NCI-H526 (cell line): ENCODE results near the gene STARD13.

ENCODE experiments used
- DNase-seq, 2 experiments: peaks; one replicate each; lab custom pipeline; 2025; lab: John Stamatoyannopoulos, UW

STARD13 gene

DNA sequence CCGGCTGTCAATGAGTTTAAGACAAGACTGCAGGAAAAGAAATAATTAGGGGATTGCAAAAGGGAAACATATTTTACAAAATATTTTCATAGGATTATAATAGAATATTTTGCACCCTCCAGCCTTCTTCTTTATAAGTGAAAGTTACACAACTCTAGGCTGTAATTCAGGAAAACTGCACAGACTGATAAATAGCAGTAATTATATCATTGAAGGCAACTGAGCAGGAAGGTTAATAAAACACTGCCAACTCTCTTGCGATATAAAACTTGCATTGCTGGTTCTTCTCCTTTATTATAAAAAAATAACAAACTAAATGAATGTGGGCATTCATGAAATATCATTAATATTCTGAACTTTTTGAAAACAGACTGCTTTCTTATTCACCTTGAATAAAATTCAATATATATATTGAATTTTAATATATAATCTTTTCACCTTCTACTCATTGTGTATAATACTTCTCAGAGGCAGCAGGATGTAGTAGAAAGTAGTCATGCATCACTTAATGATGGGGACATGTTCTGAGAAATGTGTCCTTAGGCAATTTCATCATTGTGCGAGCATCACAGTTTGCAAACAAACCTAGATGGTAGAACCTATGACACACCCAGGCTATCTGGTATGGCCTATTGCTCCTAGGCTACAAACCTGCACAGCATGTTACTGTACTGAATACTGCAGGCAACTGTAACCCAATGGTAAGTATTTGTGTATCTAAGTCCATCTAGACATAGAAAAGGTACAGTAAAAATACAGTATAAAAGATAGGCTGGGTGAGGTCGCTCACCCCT lies 24.9 kb upstream of the STARD13 start:
- no peak for DNase-seq

DNA sequence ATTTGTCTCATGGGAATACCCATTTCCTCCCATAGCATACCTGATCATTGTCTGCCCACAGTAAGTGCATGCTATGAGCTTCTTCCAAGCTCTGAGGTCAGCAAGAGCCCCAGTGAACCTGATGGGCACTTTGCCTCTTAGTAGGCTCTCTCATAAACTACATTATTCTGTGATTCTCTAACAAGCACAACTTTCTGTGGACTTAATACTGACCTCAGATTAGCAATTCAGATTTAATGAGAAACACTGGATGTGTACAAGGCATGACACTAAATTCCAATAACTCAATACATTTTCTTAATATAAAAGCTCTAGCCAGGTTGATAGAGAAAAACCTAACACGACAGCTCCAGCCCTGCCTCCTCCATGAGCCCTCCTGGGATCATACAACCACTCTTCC lies 23.3 kb upstream of the STARD13 start:
- no peak for DNase-seq

DNA sequence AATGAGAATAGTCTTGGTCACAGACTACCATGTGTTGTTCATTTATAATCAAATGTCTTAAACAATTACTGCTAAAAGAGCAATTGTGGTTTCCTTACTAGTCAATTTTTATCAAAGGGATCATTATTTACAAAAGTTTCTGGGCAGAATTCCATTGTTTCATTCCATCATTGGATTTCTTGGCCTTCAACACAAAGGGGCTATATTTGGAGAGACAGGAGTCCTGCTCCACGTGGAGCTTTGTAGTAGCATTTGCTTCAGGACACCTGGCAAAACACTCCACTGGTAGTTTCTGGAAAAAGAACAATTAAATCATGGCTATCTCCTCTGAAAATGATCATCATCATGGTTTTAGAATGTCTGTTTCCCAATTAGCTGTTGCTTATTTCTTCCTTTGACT lies 22.3 kb upstream of the STARD13 start:
- DNase-seq: no peak

DNA sequence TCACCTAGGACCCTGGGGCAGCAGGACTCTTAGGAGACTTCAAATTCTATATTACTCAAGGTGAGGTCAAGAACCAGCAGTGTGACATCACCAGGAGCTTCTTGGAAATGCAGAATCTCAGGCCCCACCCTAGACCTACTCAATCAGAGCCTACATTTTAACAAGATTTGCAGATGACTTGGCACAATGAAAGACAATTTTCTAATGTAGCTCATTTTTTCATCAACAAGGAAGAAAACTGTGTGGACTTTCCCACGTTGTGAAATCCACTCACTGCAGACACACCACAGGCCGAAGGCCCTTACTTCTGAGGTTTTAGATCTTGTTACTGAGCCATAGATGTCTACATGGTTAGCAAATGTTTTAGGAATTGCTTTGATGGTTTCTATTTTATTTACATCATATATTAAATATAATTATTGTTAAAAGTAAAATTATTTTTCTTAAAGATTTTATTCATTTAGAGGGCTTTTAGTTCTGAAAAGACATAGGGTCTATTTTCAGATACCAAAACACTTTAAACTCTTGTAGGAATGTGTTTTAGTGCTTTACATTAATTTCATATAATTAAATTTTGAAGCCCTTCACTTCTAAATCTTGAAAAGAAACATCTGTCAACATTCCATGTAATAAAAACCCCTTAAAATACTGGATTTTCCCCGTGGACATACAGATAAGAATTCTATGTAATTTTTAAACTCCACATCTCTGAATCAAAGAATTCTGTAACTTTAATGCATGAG lies 18.5 kb upstream of the STARD13 start:
- DNase-seq: no peak

DNA sequence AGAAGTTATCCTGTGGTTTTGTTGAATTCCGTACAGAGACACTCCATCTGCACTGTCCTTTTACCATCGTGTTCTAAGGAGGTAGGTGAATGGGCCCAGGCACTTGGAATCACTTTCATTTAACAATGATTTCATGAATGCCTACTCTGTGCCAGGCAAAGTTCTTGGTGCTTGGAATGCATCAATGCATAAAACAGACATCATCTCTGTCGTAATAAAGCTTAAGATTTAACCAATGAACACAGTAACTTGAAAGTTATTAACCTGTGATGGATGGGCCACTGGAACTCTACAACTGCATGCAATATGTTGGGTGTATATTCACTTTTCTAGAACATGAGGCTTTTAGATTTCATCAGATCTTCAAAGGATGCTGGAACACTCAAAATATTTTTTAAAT lies 14.1 kb upstream of the STARD13 start:
- DNase-seq: no peak

DNA sequence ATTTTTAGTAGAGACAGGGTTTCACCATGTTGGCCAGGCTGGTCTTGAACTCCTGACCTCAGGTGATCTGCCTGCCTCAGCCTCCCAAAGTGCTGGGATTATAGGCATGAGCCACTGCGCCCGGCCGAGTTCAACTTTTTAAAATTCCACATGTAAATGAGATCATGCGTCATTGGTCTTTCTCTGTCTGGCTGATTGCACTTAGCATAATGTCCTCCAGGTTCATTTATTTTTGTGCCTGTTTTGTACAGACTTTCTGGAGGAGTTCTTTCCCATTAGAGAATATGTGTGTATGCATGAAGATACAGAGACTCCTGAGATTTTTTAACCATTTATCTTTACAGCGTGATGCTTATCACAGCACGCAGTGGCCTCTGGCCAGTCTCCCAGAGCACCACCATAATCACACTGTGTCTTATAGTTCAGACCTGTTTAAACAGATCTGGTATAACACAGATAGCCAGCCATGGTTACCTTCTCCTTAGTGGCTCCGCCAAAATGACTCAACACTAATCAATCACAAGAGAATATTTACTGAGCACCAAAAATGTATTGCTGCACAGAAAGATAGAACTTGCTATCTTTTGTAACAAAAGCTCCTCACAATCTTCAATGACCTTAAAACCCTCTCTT lies 11.4 kb upstream of the STARD13 start:
- DNase-seq: no peak

DNA sequence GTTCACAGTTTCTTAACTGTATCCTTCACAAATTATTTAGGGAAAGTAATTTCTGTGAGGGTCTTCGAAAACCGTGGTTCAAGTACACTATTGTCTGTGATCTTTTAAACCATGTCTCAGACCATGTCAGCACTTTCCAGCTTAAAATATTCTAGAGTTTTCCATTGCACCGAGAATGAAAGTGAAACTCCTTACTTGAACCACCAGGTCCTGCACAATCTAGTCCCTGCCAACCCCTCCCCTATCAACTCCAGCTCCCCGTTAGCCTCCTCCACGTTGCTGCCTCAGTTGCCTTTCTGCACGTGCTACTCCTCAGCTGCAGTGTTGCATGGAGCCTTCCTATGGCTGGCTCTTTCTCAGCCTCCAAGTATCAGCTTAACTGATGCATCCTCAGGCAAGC lies 7.2 kb upstream of the STARD13 start:
- DNase-seq: no peak

DNA sequence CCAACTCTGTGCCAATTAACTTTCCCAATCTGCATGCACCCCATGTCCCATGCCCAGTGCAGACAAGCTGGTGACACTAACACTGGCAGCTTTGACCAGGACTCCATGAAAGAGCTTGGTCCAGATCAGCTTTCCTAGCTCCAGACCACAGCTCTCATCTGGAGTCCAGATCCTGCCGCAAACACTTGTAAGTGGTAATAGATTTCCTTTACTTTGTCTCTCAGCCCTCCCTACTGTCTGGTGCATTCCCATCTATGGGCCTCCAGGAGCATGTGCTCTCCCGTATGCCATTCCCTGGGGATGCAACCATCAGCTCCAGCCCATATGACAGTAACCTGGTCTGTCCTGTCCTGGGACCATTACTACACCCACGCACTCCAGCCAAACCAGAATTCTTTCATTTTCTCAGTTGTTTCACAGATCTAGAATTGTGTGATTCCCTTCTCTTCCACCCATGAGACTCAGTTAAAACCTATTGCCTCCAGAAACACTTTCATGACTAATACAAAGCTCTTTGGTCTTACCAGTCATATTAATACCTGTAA lies 4.9 kb upstream of the STARD13 start:
- DNase-seq: no peak

DNA sequence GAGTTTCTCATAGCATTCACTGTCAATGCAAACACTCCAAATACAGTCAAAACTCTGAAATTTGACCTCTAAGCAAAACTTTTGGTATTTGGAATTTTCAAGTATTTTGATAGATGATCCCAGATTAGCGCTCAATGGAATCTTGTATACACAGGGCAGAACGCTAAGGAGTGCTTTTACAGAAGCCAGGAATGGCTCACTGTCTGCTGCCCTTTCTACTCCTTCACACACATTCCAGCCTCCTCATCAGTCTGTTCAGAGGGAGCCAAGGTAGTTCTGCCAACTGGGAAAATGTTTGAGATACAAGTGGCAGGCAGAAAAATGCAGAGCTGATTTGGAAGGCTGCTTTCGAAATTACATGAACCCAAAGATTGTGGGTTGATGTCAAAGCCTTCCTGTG lies 4.4 kb upstream of the STARD13 start:
- no peak for DNase-seq

DNA sequence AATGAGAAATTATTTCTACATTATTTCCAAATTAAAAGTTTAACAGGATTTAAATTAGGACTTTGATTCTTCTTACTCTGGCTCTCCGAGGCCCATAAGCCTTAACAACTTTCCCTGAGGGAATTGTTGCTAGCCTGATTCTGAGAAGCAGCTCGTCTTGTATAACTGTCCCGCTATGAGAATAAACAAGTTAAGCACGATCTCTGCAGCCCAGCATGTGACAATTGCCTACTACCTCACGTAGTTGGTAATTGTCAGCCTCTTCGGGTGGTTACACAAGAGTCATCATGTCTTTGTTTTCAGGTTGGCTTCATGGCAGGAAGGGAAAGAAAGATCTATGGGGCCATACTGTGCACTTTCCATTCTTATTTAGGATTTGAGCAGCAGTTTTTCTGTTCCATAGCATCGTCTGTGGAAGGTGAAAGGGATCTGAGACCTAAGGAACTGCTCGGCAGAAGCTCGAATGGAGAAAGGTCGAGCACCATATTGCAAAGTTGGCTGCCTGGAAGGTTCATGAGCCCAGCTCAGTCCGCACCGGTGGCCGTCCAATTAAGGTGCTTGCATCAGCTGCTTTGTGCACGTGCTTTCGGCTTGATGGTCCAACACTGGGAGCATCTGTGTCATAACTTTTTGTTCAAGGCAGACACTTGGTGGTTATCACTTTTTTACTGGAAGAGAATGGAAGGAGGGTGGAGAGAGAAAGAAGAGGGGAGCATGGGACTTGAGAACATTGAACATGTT lies 1.8 kb upstream of the STARD13 start:
- DNase-seq: no peak

DNA sequence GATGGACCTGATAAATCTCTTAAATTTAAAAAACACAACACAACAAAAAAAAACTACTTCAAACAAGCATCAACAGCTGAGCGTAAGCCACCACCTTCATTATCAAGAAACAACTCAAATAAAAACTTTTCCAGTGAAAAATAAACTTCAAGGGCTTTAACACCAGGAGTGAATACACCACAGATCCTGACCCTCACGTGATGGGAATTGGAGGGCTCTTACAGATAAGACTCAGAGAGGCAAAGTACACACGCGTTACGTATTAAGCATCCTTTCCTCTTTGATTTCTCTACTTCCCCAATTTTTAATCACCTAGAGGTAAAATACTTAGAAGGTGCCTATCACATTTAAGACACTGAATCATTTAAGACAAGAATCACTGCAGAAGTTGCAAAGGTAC lies 573 bp upstream of the STARD13 start:
- DNase-seq: no peak

DNA sequence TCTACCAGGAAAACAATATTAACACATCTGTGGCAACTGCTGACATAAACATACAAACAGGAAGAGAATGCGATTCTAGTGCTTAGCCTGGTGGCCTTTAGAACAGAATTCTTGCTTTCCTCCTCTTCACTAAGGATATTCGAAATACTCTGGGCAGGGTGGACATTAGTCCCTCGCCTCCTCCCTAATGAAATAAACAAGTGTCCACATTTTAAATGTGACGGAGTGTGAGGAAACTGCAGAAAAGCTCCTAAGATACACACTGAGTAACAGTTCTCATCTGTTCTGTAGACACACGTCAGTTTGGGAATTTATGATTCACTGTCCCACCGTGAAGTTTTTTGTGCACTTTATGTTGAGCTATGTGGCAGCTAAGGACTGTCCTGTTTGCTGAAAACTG lies 639 bp downstream of the STARD13 start:
- DNase-seq: no peak

DNA sequence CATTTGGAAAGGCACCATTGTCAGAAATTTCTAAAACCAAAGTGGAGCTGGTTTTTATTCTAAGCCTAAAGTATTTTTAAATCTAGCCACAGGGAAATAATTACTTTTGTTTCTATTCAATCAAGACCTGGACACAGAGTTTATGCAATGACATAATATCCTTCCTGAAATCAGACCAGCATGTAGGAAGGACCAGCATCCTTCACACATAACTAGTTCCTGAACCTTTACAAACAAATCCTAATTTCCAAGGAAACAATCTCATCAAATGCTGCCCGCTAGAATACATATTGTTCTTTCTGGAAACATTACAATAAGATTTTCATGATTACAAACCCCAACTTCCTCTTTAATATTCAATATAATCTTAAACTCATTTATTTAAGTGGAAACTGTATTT lies 1.5 kb downstream of the STARD13 start:
- no peak for DNase-seq

DNA sequence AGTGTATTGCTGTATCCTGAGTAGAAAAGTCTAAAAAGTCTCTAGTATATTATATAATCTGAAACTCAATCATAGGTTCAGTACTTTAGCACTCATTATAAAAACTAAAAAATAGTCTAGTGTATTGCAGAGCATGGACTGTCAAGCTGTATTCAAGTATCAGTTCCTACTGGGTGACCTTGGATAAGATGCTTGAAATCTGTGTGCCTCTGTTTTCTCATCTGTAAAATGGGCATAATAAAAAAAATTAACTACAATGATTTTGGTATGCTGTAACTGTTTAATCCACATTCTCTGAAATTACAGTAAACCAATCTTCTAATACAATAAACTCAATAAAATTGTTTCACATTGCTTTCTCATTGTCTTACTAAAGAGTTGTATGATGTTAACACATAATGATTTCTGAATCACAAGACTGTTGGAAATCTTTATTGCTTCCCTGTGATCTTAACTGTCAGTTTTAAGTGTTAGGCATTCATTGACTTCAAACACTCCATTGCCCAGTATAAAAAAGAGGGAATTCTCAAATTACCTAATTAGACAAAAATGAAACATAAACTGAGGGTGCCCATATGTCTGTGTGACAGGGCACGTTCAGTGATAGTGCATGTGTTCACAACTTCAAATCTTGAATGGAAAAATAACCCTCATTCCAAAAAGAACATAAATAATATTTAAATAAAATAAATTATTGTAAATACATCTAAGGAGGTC lies 2.2 kb downstream of the STARD13 start:
- no peak for DNase-seq

DNA sequence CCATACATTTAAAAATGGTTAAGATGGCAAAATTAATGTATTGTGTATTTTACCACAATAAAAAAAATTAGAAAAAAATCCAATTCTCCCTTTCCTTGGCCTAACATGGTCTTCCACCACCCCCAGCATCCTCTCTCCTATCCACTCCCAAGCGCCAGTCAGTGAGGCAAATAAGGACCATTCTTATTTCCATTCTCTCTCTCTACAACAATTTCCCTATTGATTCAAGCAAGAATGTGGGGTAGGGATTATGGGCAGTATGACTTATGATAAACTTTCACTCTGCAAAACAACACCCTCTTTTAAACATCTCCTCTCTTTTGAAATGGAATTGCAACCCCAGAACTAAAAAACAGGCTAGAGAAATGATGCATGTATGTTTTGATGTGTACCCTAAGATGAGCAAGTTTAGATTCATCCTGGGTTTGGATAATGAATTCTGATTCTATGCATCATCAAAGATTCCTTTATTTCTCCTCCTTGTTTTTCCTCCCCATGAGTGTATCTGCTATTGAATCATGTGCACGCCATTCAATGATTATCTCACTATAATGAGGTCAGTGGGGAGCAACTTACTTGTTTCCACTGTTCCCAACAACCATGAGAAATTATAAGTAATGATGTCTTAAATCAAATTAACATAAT lies 3.5 kb downstream of the STARD13 start:
- no peak for DNase-seq

DNA sequence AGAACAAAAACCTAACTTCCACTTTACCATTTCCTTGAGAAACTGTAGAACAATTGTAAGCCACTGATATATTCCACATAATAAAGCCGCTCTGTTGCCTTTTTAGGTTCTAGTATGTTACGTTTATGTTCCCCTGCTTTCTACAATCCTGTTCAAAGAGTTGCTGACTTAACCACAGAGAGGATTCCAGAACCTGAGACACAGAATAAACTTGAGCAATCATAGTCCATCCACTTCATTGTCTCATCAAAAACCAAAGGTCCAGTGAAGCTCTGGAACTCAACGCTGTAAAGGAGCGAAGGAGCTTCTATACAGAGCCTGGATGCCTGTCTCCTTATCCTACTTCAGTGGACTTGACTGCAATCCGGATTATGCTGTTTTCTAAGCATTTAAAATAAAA lies 4.6 kb downstream of the STARD13 start:
- DNase-seq: no peak

DNA sequence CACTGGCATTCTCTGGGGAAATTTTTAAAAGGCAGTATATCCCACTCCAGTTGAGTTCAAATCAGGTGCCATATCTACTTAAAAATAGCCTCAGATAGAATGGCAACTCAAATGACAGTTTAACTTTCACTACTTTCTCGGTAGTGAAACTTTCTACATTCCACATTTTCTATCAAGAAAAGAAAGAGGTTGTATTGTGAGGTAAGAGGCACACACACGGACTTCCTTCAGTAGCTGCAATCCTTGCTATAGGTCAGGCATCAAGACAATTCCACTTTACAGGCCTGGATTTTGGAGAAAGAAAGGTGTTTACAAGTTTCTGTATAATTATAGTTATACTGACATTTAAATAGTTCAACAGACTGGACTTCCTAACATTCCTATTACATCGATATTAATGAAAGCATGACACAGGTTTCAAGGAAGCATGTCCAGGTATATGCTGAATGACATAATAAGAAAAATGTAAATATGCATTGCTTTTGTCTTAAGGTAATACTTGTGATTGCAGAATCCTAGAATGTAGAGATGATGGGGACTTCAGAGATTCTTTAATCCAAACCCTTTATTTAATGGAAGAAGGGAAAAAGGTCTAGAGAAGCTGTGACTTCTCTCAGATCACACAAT lies 5.2 kb downstream of the STARD13 start:
- no peak for DNase-seq

DNA sequence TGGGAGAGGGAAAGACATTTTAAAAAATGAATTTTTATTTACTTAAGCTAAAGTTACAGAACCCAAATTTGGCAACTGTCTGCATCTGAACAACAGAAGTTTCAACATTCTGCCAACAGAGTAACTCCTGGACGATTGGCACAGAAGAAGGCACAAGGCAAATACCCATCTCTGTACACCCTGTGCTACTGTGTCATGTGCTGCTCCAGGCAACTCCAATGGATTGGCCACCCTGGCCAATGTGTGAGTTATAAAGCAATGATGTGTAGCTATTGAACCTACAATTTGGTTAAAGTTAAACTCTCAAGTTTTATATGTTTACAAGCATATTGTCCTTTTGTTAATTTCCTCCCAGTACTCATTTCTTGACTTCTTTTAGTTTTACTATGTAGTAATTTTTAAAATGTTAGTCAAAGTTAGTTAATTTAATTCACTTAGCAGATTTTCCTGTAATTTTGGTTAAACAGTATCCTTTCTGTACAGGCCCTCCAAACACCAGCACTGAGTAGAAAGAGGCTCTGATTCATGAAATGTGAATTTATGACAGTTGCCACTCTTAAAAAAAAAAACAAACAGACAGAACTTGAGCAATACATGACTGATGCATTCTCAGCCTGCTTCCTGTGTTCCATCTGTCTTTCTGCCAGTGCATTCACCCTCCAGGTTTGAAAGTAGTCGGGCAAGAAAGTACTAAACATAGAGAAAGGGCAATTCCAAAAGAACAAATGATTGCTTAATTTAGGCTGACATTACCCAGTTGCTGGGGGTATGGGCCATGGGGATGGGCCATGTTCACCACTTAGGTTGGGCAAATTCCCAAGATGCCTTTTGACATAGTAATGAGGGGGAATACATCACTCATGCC lies 5.9 kb downstream of the STARD13 start:
- DNase-seq: no peak

DNA sequence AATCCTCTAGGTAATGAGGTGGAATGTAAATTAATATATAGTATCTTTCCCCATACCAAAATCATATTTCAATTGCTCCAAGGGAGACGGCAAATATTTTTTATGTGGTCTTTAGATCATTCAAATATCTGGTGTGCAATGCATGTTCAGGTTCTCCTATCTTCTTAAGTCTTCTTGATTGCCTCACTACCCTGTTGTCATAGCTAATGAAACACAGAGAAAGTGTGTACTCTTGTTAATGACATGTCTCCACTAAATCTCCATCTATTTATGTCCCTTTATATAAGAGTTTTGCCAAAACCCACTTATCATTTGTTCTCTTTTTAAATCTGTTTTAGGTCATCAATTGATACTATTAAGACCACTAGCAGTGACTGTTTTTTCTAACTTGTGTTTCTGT lies 6.6 kb downstream of the STARD13 start:
- no peak for DNase-seq

DNA sequence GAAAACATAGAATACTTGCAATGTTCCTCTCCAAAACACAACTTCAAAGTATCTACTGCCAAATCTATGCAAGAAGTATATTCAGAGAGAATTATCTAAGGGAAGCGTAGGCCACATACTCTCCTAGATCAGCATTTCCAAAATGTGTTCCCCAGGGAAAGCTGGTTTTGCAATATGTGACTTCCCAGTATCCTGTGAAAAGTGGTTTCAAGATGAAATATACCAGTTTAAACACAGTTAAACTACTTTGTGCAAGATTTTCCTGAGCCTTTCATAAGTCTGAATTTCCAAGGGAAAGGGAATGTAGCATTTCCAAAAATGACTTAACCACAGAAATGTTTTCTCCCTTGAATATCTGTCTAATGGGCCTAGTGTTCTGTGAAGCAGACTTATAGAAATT lies 7.6 kb downstream of the STARD13 start:
- no peak for DNase-seq
